HepG2 (cell line): ENCODE results near the gene GP1BA.

Experiments used
- CTCF ChIP-seq: sonication (generic); formaldehyde crosslinking; IDR thresholded peaks from 2 replicates; pipeline ENCODE4 v1.5.0; 2020; ENCODE audit warnings: mild to moderate bottlenecking, missing genetic modification reagents, moderate library complexity
- EZH2 ChIP-seq: conservative IDR thresholded peaks from 2 replicates; pipeline ENCODE4 v1.6.1; 2012; ENCODE audit warnings: mild to moderate bottlenecking, low read depth, low read length, moderate library complexity
- HNF4A ChIP-seq: sonication (generic); formaldehyde crosslinking; IDR thresholded peaks from 2 replicates; pipeline ENCODE4 v1.4.0; 2020; ENCODE audit warnings: missing genetic modification reagents
- HOXA7 ChIP-seq: sonication (generic); formaldehyde crosslinking; IDR thresholded peaks from 2 replicates; pipeline ENCODE4 v1.8.1; 2022; ENCODE audit warnings: mild to moderate bottlenecking, missing genetic modification reagents, moderate library complexity

- TF ChIP-seq HNF4A (CRISPR knock-in tag) (no peak), EZH2 (no peak), HOXA7 (CRISPR knock-in tag) (no peak), CTCF (CRISPR knock-in tag) (no peak)
Observed at GRCh38 chr17:4932756-4933155, 679 bp downstream of the GP1BA start.
